Measurements from ENCODE around the gene BTBD7. TPM values are rescaled to one million over a fixed set of nuclear protein-coding genes. Genes with fewer than 3 reads are reported as not detected.

Gene BTBD7
- total and polyA plus RNA-seq, 4 donors: 19.1 to 41.8 (median 24.8) TPM

- no peaks in the 10 kb centered on the region for H3K9me3 ChIP-seq (ENCODE audit: control insufficient read depth, insufficient read depth, low read length)
- peak overlapping the region; percentile 67 for H3K4me3 ChIP-seq (ENCODE audit: low read depth, low read length)
- H3K27me3 ChIP-seq (ENCODE audit: control insufficient read depth, insufficient read depth, low read length): no peaks in the 10 kb centered on the region
- H3K4me1 ChIP-seq (ENCODE audit: control insufficient read depth, insufficient read depth, low read length): peaks cover 11% of the 10 kb centered on the region
- peak in 1 of 6 donors; percentile 2 for DNase-seq (ENCODE audit: low read depth in 4 of 6, low spot score in 6 of 6)
- H3K27ac ChIP-seq (ENCODE audit: low read depth, low read length): no peak overlapping the region
- 44% methylated on average over 10 of the region's 17 CpGs for WGBS (ENCODE audit: insufficient coverage)
- H3K36me3 ChIP-seq (ENCODE audit: control insufficient read depth, insufficient read depth, low read length): no peaks in the 10 kb centered on the region
These were observed 1.7 kb downstream of the BTBD7 start for GRCh38 chr14:93331002-93331727.

- Histone ChIP-seq H3K27me3 (ENCODE audit: control insufficient read depth, insufficient read depth, low read length) (no peaks in the 10 kb centered on the region), H3K27ac (ENCODE audit: low read depth, low read length) (no peak overlapping the region), H3K36me3 (ENCODE audit: control insufficient read depth, insufficient read depth, low read length) (no peaks in the 10 kb centered on the region), H3K4me1 (ENCODE audit: control insufficient read depth, insufficient read depth, low read length) (peaks cover 11% of the 10 kb centered on the region), H3K9me3 (ENCODE audit: control insufficient read depth, insufficient read depth, low read length) (no peaks in the 10 kb centered on the region), H3K4me3 (ENCODE audit: low read depth, low read length) (no peak overlapping the region)
- no CpG with 5 or more reads among the region's 2 CpGs for WGBS (ENCODE audit: insufficient coverage)
- DNase-seq (ENCODE audit: low read depth in 4 of 6, low spot score in 6 of 6): no peak
These were observed 2.2 kb downstream of the BTBD7 start for GRCh38 chr14:93330609-93331000.

GRCh38 chr14:93329965-93330608 lies 2.7 kb downstream of the BTBD7 start:
- Histone ChIP-seq H3K4me1 (ENCODE audit: control insufficient read depth, insufficient read depth, low read length) (peaks cover 11% of the 10 kb centered on the region), H3K36me3 (ENCODE audit: control insufficient read depth, insufficient read depth, low read length) (no peaks in the 10 kb centered on the region), H3K9me3 (ENCODE audit: control insufficient read depth, insufficient read depth, low read length) (no peaks in the 10 kb centered on the region), H3K4me3 (ENCODE audit: low read depth, low read length) (no peak overlapping the region), H3K27ac (ENCODE audit: low read depth, low read length) (no peak overlapping the region), H3K27me3 (ENCODE audit: control insufficient read depth, insufficient read depth, low read length) (no peaks in the 10 kb centered on the region)
- WGBS (ENCODE audit: insufficient coverage): 80% methylated on average over 4 of the region's 5 CpGs
- no peak for DNase-seq (ENCODE audit: low read depth in 4 of 6, low spot score in 6 of 6)

- H3K27me3 ChIP-seq (ENCODE audit: control insufficient read depth, insufficient read depth, low read length): no peaks in the 10 kb centered on the region
- WGBS (ENCODE audit: insufficient coverage): no CpG with 5 or more reads among the region's 6 CpGs
- H3K4me1 ChIP-seq (ENCODE audit: control insufficient read depth, insufficient read depth, low read length): peaks cover 9% of the 10 kb centered on the region
- DNase-seq (ENCODE audit: low read depth in 4 of 6, low spot score in 6 of 6): no peak
- no peak overlapping the region for H3K4me3 ChIP-seq (ENCODE audit: low read depth, low read length)
- no peaks in the 10 kb centered on the region for H3K36me3 ChIP-seq (ENCODE audit: control insufficient read depth, insufficient read depth, low read length)
- H3K9me3 ChIP-seq (ENCODE audit: control insufficient read depth, insufficient read depth, low read length): no peaks in the 10 kb centered on the region
- no peak overlapping the region for H3K27ac ChIP-seq (ENCODE audit: low read depth, low read length)
These were observed 4.3 kb downstream of the BTBD7 start for GRCh38 chr14:93328546-93328945.

- no peaks in the 10 kb centered on the region for H3K27me3 ChIP-seq (ENCODE audit: control insufficient read depth, insufficient read depth, low read length)
- peaks cover 2% of the 10 kb centered on the region for H3K36me3 ChIP-seq (ENCODE audit: control insufficient read depth, insufficient read depth, low read length)
- peaks cover 2% of the 10 kb centered on the region for H3K4me1 ChIP-seq (ENCODE audit: control insufficient read depth, insufficient read depth, low read length)
- H3K4me3 ChIP-seq (ENCODE audit: low read depth, low read length): no peak overlapping the region
- no peak overlapping the region for H3K27ac ChIP-seq (ENCODE audit: low read depth, low read length)
- 93% methylated on average over 2 of the region's 5 CpGs for WGBS (ENCODE audit: insufficient coverage)
- no peaks in the 10 kb centered on the region for H3K9me3 ChIP-seq (ENCODE audit: control insufficient read depth, insufficient read depth, low read length)
- no peak for DNase-seq (ENCODE audit: low read depth in 4 of 6, low spot score in 6 of 6)
These were observed 6.6 kb downstream of the BTBD7 start for GRCh38 chr14:93326196-93326595.

- H3K4me1 ChIP-seq (ENCODE audit: control insufficient read depth, insufficient read depth, low read length): no peaks in the 10 kb centered on the region
- H3K27me3 ChIP-seq (ENCODE audit: control insufficient read depth, insufficient read depth, low read length): no peaks in the 10 kb centered on the region
These were observed 9.1 kb downstream of the BTBD7 start for GRCh38 chr14:93323600-93324174.

GRCh38 chr14:93322929-93323599 lies 9.8 kb downstream of the BTBD7 start:
- 100% methylated on average over 1 of the region's 5 CpGs for WGBS (ENCODE audit: insufficient coverage)
- Histone ChIP-seq H3K27me3 (ENCODE audit: control insufficient read depth, insufficient read depth, low read length) (no peaks in the 10 kb centered on the region), H3K27ac (ENCODE audit: low read depth, low read length) (no peak overlapping the region), H3K4me1 (ENCODE audit: control insufficient read depth, insufficient read depth, low read length) (no peaks in the 10 kb centered on the region), H3K4me3 (ENCODE audit: low read depth, low read length) (no peak overlapping the region), H3K36me3 (ENCODE audit: control insufficient read depth, insufficient read depth, low read length) (peaks cover 2% of the 10 kb centered on the region), H3K9me3 (ENCODE audit: control insufficient read depth, insufficient read depth, low read length) (no peaks in the 10 kb centered on the region)
- no peak for DNase-seq (ENCODE audit: low read depth in 4 of 6, low spot score in 6 of 6)

More at GRCh38 chr14:93323600-93324174, 9.1 kb downstream of the BTBD7 start:
- Histone ChIP-seq H3K27ac (ENCODE audit: low read depth, low read length) (no peak overlapping the region), H3K36me3 (ENCODE audit: control insufficient read depth, insufficient read depth, low read length) (peaks cover 2% of the 10 kb centered on the region), H3K9me3 (ENCODE audit: control insufficient read depth, insufficient read depth, low read length) (no peaks in the 10 kb centered on the region), H3K4me3 (ENCODE audit: low read depth, low read length) (no peak overlapping the region)
- DNase-seq (ENCODE audit: low read depth in 4 of 6, low spot score in 6 of 6): no peak
- WGBS (ENCODE audit: insufficient coverage): no CpG with 5 or more reads among the region's 4 CpGs

GRCh38 chr14:93320489-93320888 lies 12.3 kb downstream of the BTBD7 start:
- DNase-seq (ENCODE audit: low read depth in 4 of 6, low spot score in 6 of 6): no peak
- Histone ChIP-seq H3K4me1 (ENCODE audit: control insufficient read depth, insufficient read depth, low read length) (no peaks in the 10 kb centered on the region), H3K27ac (ENCODE audit: low read depth, low read length) (no peak overlapping the region)

GRCh38 chr14:93319958-93320357 lies 12.9 kb downstream of the BTBD7 start:
- DNase-seq (ENCODE audit: low read depth in 4 of 6, low spot score in 6 of 6): no peak
- peaks cover 2% of the 10 kb centered on the region for H3K36me3 ChIP-seq (ENCODE audit: control insufficient read depth, insufficient read depth, low read length)
- no peak overlapping the region for H3K4me3 ChIP-seq (ENCODE audit: low read depth, low read length)
- no peaks in the 10 kb centered on the region for H3K27me3 ChIP-seq (ENCODE audit: control insufficient read depth, insufficient read depth, low read length)
- H3K4me1 ChIP-seq (ENCODE audit: control insufficient read depth, insufficient read depth, low read length): no peaks in the 10 kb centered on the region
- H3K27ac ChIP-seq (ENCODE audit: low read depth, low read length): no peak overlapping the region
- WGBS (ENCODE audit: insufficient coverage): 85% methylated on average over 1 of the region's 1 CpG
- H3K9me3 ChIP-seq (ENCODE audit: control insufficient read depth, insufficient read depth, low read length): peaks cover 1% of the 10 kb centered on the region

More at GRCh38 chr14:93320489-93320888, 12.3 kb downstream of the BTBD7 start:
- H3K36me3 ChIP-seq (ENCODE audit: control insufficient read depth, insufficient read depth, low read length): peaks cover 2% of the 10 kb centered on the region
- H3K4me3 ChIP-seq (ENCODE audit: low read depth, low read length): no peak overlapping the region
- H3K9me3 ChIP-seq (ENCODE audit: control insufficient read depth, insufficient read depth, low read length): peaks cover 1% of the 10 kb centered on the region
- H3K27me3 ChIP-seq (ENCODE audit: control insufficient read depth, insufficient read depth, low read length): no peaks in the 10 kb centered on the region
